Peyer's patch (tissue), 4 donors: ENCODE data around the gene HEY2. TPM values are rescaled to one million over a fixed set of nuclear protein-coding genes. Genes with fewer than 3 reads are reported as not detected.
"Not testable (repeated sequence)": the region's sequence is repeated elsewhere in the genome, so short reads cannot be mapped to it uniquely, and the experiment has no call there.

Experiments used
- DNase-seq, 3 donors: peaks; one replicate each; pipeline ENCODE4 v3.0.0-alpha.2; 2017 to 2019
- H3K27ac ChIP-seq, 4 donors: fragments of 200-600 bp; sonication (generic); one replicate each; pipeline ENCODE4 v1.5.1; 2016 to 2019
- H3K27me3 ChIP-seq, 2 donors: fragments of 200-600 bp; sonication (generic); one replicate each; pipeline ENCODE4 v1.5.1; 2019
- H3K36me3 ChIP-seq, 3 donors: fragments of 200-600 bp; sonication (generic); one replicate each; pipeline ENCODE4 v1.5.1; 2016 to 2019
- H3K4me1 ChIP-seq, 4 donors: fragments of 200-600 bp; sonication (generic); one replicate each; pipeline ENCODE4 v1.5.1; 2016 to 2019
- H3K4me3 ChIP-seq, 4 donors: fragments of 200-600 bp; sonication (generic); 1 replicate in 3 of 4; 2 replicates in 1 of 4; pipeline ENCODE4 v1.5.1; 2016 to 2019; ENCODE audit warnings: mild to moderate bottlenecking in 1 of 4
- H3K9me3 ChIP-seq, 4 donors: fragments of 200-600 bp; sonication (generic); one replicate each; pipeline ENCODE4 v1.5.1; 2016 to 2019; ENCODE audit warnings: mild to moderate bottlenecking in 1 of 4
- POLR2A ChIP-seq, 2 donors: fragments of 450-650 bp; IDR thresholded peaks; one replicate each; pipeline ENCODE4 v1.5.1; 2017; ENCODE audit warnings: antibody characterized with exemption in 2 of 2, mild to moderate bottlenecking in 2 of 2, moderate library complexity in 2 of 2
- total RNA-seq, 4 donors: library from RNA; depleted of rRNA; stranded (reverse); fragments of >200 nt; gene quantifications; one replicate each; pipeline ENCODE4 v1.1.0, GENCODE V29; 2016
- TF ChIP-seq, protein P1 (sequence below), 6 experiments: fragments of 450-650 bp in 4 of 6; fragments of 200-600 bp in 2 of 6; sonication (generic) in 1 of 6; IDR thresholded peaks; one replicate each; pipeline ENCODE4 v1.5.1; 2017 to 2019; ENCODE audit warnings: antibody characterized with exemption in 6 of 6, mild to moderate bottlenecking in 3 of 6, moderate library complexity in 1 of 6

Gene HEY2
- total RNA-seq, 4 donors from 2014 or later: 0.35 to 2.0 (median 0.40) TPM; not detected in 1

DNA sequence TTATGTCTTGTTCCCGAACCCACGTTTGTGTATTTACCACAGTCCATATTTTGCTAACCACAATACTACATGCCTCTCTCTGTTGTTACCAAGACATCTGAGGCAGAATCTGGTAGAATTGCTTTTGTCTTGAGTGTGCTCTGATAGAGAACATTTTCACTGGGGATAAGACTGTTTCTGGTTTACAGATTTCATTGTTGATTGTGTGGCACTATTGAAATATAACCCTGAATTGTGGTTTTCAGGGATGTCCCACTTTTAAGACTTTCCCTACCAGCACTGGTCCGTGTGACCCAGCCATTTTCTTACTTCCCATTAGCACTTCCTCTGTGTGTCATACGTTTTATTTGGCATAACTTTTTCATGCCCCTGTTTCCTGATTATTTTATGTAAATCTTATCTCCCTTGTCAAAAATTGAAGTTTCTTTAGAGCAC lies 53.5 kb downstream of the HEY2 start:
- H3K9me3 ChIP-seq: no peaks in the 10 kb centered on the region
- DNase-seq: no peak
- H3K4me1 ChIP-seq: peaks cover 0 to 4% (median 0%) of the 10 kb centered on the region in 4 donors
- no peaks in the 10 kb centered on the region for H3K27me3 ChIP-seq
- no peak overlapping the region for H3K4me3 ChIP-seq
- peak overlapping the region in 2 of 4 donors; percentile 10 to 33 for H3K27ac ChIP-seq
- H3K36me3 ChIP-seq: no peaks in the 10 kb centered on the region
- TF ChIP-seq, protein P1, sequence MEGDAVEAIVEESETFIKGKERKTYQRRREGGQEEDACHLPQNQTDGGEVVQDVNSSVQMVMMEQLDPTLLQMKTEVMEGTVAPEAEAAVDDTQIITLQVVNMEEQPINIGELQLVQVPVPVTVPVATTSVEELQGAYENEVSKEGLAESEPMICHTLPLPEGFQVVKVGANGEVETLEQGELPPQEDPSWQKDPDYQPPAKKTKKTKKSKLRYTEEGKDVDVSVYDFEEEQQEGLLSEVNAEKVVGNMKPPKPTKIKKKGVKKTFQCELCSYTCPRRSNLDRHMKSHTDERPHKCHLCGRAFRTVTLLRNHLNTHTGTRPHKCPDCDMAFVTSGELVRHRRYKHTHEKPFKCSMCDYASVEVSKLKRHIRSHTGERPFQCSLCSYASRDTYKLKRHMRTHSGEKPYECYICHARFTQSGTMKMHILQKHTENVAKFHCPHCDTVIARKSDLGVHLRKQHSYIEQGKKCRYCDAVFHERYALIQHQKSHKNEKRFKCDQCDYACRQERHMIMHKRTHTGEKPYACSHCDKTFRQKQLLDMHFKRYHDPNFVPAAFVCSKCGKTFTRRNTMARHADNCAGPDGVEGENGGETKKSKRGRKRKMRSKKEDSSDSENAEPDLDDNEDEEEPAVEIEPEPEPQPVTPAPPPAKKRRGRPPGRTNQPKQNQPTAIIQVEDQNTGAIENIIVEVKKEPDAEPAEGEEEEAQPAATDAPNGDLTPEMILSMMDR (IDR thresholded peaks at IDR 0.05): no peak
- no peak for TF ChIP-seq POLR2A (IDR thresholded peaks at IDR 0.05)

DNA sequence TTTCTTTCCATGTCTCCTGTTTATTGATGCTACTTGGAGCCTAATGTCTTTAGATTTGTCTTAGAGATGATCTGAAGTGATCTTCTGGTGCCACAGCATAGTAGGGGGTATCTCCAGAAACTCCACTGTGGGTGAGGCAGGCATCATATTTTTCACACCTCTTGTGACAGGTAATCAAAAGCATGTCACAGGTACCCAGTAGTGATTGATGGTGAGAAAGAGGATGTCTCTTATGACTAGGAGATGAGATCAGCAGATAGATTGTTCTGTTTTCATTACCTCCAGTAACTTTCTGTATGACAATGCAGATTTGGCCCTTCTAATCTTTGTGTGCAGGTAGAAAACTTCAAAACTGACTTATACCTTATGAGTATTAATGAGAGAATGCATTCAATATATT lies 54.8 kb downstream of the HEY2 start:
- TF ChIP-seq, protein P1 (IDR thresholded peaks at IDR 0.05): no peak
- TF ChIP-seq POLR2A (IDR thresholded peaks at IDR 0.05): no peak
- Histone ChIP-seq H3K4me1 (peaks cover 0 to 9% (median 0%) of the 10 kb centered on the region in 4 donors), H3K9me3 (no peaks in the 10 kb centered on the region), H3K27me3 (no peaks in the 10 kb centered on the region), H3K27ac (no peak overlapping the region), H3K4me3 (no peak overlapping the region), H3K36me3 (no peaks in the 10 kb centered on the region)
- no peak for DNase-seq

- H3K27me3 ChIP-seq, H3K36me3 ChIP-seq, H3K4me1 ChIP-seq, DNase-seq, H3K4me3 ChIP-seq, H3K9me3 ChIP-seq, H3K27ac ChIP-seq: not testable (repeated sequence)
These were observed 55.5 kb downstream of the HEY2 start for GRCh38 chr6:125804866-125805425.

- peaks cover 0 to 18% (median 0%) of the 10 kb centered on the region in 4 donors for H3K4me1 ChIP-seq
- no peak overlapping the region for H3K4me3 ChIP-seq
- no peaks in the 10 kb centered on the region for H3K36me3 ChIP-seq
- peak overlapping the region in 1 of 4 donors; percentile 17 for H3K27ac ChIP-seq
- no peaks in the 10 kb centered on the region for H3K27me3 ChIP-seq
- no peak for DNase-seq
- H3K9me3 ChIP-seq: no peaks in the 10 kb centered on the region
- TF ChIP-seq, protein P1 (IDR thresholded peaks at IDR 0.05): no peak
- no peak for TF ChIP-seq POLR2A (IDR thresholded peaks at IDR 0.05)
These were observed 57.4 kb downstream of the HEY2 start for GRCh38 chr6:125806813-125807212.

DNA sequence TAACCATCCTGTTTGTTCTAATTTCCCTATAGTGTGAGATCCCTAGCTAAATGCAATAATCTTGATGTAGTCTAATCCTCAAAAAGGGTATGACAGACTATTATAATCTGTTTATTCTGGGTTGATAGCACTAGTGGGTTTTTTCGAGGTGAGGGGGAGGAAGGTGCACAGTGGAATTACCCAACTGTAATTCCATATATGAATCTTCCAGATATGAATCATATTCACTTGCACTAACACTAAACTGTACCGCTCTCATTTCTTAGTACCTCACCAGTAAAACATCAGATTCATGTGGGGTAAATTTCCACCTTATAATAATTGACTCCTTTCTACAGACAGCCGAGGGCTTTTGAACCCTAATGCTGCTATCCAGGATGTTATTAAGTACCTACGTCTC lies 57.9 kb downstream of the HEY2 start:
- Histone ChIP-seq H3K9me3 (no peaks in the 10 kb centered on the region), H3K27me3 (no peaks in the 10 kb centered on the region), H3K27ac (peak overlapping the region in 1 of 4 donors; percentile 17), H3K36me3 (no peaks in the 10 kb centered on the region), H3K4me1 (peaks cover 0 to 19% (median 0%) of the 10 kb centered on the region in 4 donors), H3K4me3 (no peak overlapping the region)
- DNase-seq: no peak
- TF ChIP-seq, protein P1 (IDR thresholded peaks at IDR 0.05): no peak
- TF ChIP-seq POLR2A (IDR thresholded peaks at IDR 0.05): no peak

GRCh38 chr6:125808060-125808459 lies 58.6 kb downstream of the HEY2 start:
- DNase-seq: no peak
- H3K27ac ChIP-seq: no peak overlapping the region
- no peaks in the 10 kb centered on the region for H3K27me3 ChIP-seq
- H3K4me1 ChIP-seq: peaks cover 0 to 26% (median 0%) of the 10 kb centered on the region in 4 donors
- no peaks in the 10 kb centered on the region for H3K9me3 ChIP-seq
- TF ChIP-seq, protein P1 (IDR thresholded peaks at IDR 0.05): no peak
- no peak for TF ChIP-seq POLR2A (IDR thresholded peaks at IDR 0.05)
- H3K4me3 ChIP-seq: no peak overlapping the region
- no peaks in the 10 kb centered on the region for H3K36me3 ChIP-seq
